Stimulated activated CD4-positive, alpha-beta T cell treated with anti-CD3 and anti-CD28 coated beads, Interleukin-15, amount 100 ng/mL, for 1 hour (primary cell): Measurements from ENCODE around the gene SLC1A4.
"Not testable (repeated sequence)": the region's sequence is repeated elsewhere in the genome, so short reads cannot be mapped to it uniquely, and the experiment has no call there.

Source experiments
- DNase-seq, 2 donors: peaks; one replicate each; pipeline ENCODE4 v3.0.0-alpha.2; 2020; ENCODE audit warnings: low read depth in 1 of 2, low spot score in 1 of 2

The SLC1A4 gene

GRCh38 chr2:64989126-64989981 is at the start of gene SLC1A4:
Gene SLC1A4 (plus strand): TSS chr2:64989399. CDS start chr2:64989644, 245 bp downstream.
- peak; percentile 62 to 79 for DNase-seq

GRCh38 chr2:64941143-64941542 is 48.1 kb upstream of the SLC1A4 start:
- DNase-seq = no peak

GRCh38 chr2:64941801-64942200 is 47.4 kb upstream of the SLC1A4 start:
- no peak for DNase-seq

GRCh38 chr2:64942693-64943092 is 46.5 kb upstream of the SLC1A4 start:
- no peak for DNase-seq

GRCh38 chr2:64943387-64944150 is 45.6 kb upstream of the SLC1A4 start:
- no peak for DNase-seq

- DNase-seq = no peak
Measured at GRCh38 chr2:64944484-64944883, 44.7 kb upstream of the SLC1A4 start.

- peak; percentile 22 to 23 for DNase-seq
Measured at GRCh38 chr2:64945973-64946768, 43.0 kb upstream of the SLC1A4 start.

GRCh38 chr2:64946769-64947247 is 42.4 kb upstream of the SLC1A4 start:
- DNase-seq = no peak

GRCh38 chr2:64947885-64948284 is 41.3 kb upstream of the SLC1A4 start:
- no peak for DNase-seq

- no peak for DNase-seq
Measured at GRCh38 chr2:64950226-64951160, 38.7 kb upstream of the SLC1A4 start.

- DNase-seq = no peak
Measured at GRCh38 chr2:64951306-64951953, 37.8 kb upstream of the SLC1A4 start.

GRCh38 chr2:64952096-64952495 is 37.1 kb upstream of the SLC1A4 start:
- DNase-seq = no peak

GRCh38 chr2:64952511-64953482 is 36.4 kb upstream of the SLC1A4 start:
- DNase-seq = no peak

GRCh38 chr2:64955467-64955866 is 33.7 kb upstream of the SLC1A4 start:
- DNase-seq = no peak

GRCh38 chr2:64957109-64957903 is 31.9 kb upstream of the SLC1A4 start:
- DNase-seq = no peak

- DNase-seq = no peak
Measured at GRCh38 chr2:64958556-64958955, 30.6 kb upstream of the SLC1A4 start.

- DNase-seq = no peak
Measured at GRCh38 chr2:64960819-64961218, 28.4 kb upstream of the SLC1A4 start.

GRCh38 chr2:64963138-64963537 is 26.1 kb upstream of the SLC1A4 start:
- DNase-seq = not testable (repeated sequence)
